ENCODE results near the gene PRRC2A.

DNA sequence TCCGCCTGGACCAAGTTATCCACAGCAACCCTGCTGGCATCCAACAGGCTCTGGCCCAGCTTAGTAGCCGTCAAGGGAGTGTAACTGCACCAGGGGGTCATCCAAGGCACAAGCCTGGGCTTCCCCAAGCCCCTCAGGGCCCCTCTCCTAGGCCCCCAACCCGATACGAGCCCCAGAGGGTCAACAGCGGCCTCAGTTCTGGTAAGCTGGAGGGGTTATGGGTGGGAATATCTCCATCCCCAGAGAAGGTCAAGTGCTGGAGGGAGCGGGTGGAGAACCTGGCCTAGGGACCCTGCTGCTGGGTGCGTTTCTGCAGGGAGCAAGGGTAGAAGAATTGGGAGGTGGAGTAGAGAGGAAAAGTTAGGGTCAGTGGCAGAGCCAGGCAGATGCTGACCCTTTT lies 12.9 kb downstream of the PRRC2A start:
- TF ChIP-seq POLR2A (IDR thresholded peaks at IDR 0.05) (no peak), POLR2AphosphoS5 (IDR thresholded peaks at IDR 0.05; ENCODE audit: insufficient read depth in 1 of 2, low read depth in 1 of 2) (no peak)
- TF ChIP-seq, protein P1, sequence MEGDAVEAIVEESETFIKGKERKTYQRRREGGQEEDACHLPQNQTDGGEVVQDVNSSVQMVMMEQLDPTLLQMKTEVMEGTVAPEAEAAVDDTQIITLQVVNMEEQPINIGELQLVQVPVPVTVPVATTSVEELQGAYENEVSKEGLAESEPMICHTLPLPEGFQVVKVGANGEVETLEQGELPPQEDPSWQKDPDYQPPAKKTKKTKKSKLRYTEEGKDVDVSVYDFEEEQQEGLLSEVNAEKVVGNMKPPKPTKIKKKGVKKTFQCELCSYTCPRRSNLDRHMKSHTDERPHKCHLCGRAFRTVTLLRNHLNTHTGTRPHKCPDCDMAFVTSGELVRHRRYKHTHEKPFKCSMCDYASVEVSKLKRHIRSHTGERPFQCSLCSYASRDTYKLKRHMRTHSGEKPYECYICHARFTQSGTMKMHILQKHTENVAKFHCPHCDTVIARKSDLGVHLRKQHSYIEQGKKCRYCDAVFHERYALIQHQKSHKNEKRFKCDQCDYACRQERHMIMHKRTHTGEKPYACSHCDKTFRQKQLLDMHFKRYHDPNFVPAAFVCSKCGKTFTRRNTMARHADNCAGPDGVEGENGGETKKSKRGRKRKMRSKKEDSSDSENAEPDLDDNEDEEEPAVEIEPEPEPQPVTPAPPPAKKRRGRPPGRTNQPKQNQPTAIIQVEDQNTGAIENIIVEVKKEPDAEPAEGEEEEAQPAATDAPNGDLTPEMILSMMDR (IDR thresholded peaks at IDR 0.05) = no peak
